GM21360 (cell line): ENCODE data around the gene COX8A.
A peak's percentile ranks its signal among the peaks of the same experiment; 100 is the strongest.
"Not testable (repeated sequence)": the region's sequence is repeated elsewhere in the genome, so short reads cannot be mapped to it uniquely, and the experiment has no call there.

Source experiments
- ATAC-seq: cut with Tn5 transposase; IDR thresholded peaks from one replicate; pipeline ENCODE4 v1.9.1; 2021; ENCODE audit warnings: mild to moderate bottlenecking, moderate library complexity; ENCODE audit not compliant: unreplicated experiment

The COX8A gene

DNA sequence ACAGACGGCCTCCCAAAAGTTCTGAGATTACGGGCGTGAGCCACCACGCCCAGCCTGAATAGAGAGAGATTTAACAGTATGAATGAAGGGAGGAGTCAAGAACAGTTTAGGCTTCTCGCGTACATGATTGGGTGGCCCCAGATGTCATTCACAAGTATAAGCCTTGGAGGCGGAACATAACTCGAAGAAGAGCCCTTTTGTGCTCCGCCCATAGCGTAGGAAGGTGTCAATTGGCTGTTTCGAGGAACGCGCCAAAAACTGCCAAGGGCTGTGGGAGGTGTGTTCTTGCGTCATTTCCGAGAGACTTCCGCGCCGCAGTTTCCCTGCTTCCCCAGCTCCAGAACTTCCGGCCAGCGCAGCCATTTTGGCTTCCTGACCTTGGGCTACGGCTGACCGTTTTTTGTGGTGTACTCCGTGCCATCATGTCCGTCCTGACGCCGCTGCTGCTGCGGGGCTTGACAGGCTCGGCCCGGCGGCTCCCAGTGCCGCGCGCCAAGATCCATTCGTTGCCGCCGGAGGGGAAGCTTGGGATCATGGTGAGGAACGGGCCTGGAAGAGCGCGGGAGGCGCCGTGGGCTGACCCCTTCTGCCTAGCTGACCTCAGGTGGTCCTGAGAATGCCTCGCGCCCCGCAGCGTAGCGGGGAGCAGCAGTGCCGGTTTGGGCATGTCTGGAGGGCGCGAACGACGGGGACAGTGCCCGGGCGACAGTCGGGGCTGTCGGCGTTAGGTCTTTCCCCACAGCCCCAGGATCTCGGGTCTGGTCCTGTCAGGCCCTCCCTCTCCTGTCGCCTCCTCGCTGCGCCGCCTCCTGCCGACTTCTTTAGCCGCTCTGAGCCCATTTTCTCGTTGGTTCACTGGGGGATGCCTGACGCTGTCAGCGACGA lies at the start of gene COX8A:
Gene COX8A (plus strand): TSS at position 362 of the 885 bp plus-strand sequence. CDS start 61 bp downstream, at position 423.
- peak; percentile 89 for ATAC-seq

DNA sequence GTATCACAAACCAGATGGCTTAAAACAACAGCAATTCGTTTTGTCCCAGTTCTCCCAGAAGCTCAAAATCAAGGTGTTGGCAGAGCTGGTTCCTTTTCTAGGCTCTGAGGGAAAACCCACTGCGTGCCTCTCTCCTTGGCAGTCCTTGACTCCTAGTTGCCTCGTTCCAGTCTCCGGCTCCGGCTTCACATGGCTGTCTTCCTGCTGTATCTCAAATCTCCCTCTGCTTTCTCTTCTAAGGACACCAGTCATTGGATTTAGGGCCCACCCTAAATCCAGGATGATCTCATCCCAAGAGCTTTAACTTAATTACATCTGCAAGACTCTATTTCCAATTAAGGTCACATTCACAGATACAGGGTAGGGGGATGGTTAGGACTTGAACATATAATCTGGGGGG lies 44.8 kb upstream of the COX8A start:
- no peak for ATAC-seq

GRCh38 chr11:63931045-63931444 lies 43.4 kb upstream of the COX8A start:
- no peak for ATAC-seq

DNA sequence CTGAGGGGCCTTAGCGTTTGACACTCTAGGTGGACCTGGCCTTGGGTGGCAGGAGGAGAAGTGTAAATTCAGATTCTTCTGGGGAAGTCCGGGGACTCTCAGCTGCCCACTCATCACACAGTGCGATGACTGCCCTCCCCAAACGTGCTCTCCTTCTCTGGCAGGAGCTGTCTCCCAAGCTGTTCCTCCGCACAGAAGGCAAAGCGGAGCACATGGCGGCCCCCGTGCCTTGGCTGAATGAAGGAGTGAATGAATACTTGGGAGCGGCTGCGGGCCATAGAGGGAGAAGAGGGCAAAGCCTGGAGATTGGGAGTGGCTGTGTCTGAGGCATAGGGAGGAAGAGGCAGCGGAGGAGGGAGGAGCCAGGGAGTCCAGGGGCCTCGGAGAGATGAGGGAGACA lies 42.5 kb upstream of the COX8A start:
- no peak for ATAC-seq

DNA sequence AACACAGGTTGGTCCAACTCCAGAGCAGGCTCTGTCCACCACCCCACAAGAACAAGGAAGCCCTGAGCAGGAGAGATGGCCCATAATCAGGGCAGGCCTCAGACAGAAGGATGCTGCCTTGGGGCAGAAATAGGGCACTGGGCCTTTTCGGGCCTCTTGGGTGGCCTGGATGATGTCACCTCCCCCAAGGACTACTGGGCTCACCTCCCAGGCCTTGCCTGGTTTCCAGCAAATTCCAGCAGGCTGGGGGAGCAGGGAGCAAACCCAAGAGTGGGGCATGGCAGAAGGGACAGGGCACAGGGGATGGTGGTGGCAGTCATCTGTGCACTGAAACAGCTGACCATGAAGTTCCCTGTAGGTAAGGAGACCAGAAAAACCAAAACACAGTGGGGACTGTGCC lies 41.0 kb upstream of the COX8A start:
- no peak for ATAC-seq

GRCh38 chr11:63937713-63938478 lies 36.5 kb upstream of the COX8A start:
- ATAC-seq: no peak

DNA sequence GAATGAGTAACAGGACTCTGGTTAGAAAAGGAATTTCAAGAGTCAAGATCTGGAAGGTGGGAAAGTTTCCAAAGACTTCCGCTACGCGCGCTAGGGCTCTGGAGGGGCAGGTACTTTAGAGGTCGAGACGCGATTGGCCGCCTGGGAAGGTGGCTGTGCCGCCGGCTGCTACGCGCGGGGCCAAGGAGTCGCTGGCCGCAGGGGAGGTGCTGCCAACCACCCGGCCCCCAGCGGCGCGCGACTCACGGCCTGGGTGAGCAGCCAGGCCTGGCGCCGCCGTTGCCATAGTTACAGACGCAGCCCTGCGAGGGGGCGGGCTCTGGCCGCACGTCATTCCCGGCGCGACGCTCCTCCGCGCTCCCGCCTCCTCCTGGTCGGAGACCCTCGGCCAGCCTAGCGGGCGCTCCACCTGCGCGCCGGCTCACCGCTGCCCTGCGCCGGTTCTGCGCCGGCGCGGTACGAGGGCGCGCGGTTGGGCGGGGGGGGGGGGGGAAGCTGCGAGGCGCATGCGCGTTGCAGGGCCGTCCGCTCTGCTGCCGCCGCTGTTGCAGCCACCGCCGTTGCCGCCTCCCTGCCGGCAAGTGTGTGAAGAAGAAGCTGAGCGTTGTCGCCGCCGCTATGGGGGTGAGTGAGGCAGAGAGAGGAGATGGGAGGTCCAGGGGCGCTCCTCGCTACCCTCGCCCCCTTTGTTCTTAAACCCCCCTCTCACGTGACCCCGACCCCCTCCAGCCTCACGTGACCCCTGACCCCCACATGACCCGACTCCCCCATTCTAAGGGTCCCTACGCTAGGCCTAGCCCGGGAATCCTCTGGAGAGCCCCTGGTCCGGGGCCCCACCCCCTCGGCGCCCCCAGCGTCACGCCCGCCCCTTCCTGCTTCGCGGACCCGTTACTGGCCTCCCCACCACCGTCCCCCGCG lies 35.7 kb upstream of the COX8A start, which contains the start of gene NAA40:
Gene NAA40 (plus strand): TSS at position 524 of the 918 bp plus-strand sequence. CDS start 95 bp downstream, at position 619.
- ATAC-seq: peak; percentile 93

DNA sequence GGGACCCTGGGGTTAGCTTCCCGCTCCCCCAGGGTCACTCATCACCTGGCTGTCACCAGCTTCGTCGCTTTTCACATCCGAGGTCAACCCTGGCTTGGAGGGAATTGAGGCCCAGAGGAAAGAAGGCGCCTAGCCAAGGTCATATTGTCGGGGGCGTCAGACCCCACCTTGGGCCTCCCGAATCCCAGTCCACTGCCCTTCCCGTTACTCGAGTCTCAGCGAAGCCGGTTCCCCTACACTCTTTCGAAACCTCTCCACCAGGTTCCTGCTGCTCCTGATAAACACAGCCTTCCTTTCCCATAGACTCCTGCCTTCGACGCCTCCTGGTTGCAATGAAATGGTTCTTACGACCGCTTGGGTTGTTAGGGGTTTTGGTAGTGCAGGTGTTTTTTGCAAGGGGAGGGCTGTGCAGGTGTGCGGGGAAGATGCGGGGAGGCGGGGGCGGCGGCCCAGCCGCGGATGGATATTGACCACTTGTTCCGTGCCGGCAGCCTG lies 35.0 kb upstream of the COX8A start:
- ATAC-seq: no peak

DNA sequence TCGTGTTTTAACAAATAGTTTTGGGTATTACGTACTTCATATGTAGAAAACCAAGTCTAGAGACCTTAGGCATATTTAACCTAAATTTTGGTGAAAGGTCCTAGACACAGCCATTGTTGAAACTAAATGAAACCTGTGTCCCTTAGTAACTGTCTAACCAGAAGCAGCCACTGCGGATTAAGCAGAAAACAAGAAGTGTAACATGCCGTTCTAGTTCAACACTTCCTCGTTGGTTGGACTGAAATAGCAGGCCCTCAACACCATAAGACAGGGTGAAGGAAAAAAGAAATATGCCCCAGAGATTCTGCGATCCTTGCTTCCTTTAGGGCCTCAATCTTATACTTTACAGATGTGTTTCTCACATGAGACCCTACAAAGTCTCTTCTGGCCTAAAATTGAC lies 33.6 kb upstream of the COX8A start:
- no peak for ATAC-seq

GRCh38 chr11:63941901-63942300 lies 32.5 kb upstream of the COX8A start:
- no peak for ATAC-seq

GRCh38 chr11:63942803-63943202 lies 31.6 kb upstream of the COX8A start:
- no peak for ATAC-seq

- no peak for ATAC-seq
Observed at GRCh38 chr11:63944987-63945386, 29.4 kb upstream of the COX8A start.

- no peak for ATAC-seq
Observed at GRCh38 chr11:63945477-63946163, 28.8 kb upstream of the COX8A start.

DNA sequence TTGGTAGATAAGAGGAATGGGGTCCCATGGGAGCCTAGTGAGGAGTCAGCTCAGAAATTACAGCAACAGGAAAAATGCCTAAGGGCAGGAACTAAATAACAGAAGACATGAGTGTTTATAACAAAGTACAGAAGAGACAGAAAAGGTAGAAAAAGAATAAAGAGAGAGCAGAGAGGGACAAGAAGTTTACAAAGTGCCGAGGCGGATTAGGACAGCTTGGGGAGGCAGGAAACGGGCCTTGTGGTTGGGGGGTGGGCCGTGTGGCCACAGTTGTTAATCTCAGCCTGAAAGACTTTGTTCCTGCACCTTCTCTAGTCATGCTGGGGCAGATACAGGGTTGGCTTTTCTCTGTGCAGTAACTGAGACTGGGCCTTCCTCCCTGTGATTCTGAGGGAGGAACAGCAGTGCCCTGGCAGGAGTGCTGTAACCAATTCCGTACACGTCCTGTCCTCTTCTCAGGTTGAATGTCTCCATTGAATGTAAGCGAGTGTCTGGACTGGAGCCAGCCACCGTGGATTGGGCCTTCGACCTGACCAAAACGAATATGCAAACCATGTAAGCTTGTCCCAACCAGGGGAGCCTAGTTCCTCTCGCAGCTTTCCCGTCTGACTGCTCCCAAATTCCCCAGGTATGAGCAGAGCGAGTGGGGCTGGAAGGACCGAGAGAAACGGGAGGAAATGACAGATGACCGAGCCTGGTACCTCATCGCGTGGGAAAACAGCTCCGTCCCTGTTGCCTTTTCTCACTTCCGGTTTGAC lies 22.5 kb upstream of the COX8A start:
- no peak for ATAC-seq

DNA sequence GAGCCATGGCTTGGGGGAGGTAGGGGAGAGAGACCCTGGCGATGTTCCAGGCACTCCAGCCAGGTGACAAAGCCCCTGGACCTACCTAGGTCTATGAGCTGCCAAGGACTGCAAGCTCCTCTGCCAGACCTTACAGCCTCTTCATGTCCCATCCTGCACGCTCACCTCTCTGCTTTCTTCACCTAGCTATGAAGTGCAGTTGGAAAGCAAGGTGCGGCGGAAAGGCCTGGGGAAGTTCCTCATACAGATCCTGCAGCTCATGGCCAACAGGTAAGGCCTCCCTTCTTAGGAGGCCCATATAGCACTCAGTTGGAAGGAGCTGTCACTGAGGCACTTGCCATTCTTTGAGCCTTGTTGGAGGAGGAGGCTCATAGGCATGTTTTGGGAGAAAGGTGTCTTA lies 21.9 kb upstream of the COX8A start:
- ATAC-seq: no peak

GRCh38 chr11:63958008-63958407 lies 16.4 kb upstream of the COX8A start:
- no peak for ATAC-seq

DNA sequence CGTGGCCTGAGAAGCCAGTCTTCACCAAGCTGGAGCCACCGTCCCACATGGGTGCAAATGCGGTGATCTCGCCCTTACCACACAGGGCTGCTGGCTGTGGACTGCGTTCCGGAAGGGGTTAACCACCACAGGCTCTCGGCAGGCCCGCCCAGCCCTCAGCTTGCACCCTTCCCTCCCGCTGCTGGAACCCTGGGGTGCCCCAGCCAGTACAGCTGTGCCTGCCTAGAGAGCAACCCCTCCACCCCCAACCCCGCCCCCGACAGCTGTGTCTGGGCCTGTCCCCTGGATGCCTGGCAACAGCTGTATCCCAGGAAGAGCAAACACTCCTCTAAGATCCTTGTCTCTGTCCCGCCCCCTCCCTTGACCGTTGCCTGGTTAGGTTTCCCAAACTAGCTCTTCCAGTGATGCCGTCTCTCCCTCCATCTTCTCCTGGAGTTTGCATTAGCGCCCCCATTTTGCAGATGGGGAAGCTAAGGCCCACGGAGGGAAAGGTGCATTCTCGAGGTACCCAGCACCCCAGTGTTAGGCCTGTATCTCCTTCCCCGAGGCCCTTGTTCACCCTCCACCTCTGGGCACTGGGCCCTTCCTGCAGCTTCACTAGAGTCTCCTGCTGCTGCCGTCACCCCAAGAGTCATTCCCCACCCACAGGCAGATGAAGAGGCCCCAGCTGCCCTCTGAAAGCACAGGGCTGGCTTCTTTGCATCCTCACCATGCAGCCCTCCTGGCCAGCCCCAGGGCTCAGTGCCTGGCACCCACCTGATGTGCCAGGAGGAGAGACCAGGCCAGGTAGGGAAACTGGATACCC lies 12.6 kb upstream of the COX8A start:
- no peak for ATAC-seq

GRCh38 chr11:63963895-63964294 lies 10.5 kb upstream of the COX8A start:
- not testable (repeated sequence) for ATAC-seq

DNA sequence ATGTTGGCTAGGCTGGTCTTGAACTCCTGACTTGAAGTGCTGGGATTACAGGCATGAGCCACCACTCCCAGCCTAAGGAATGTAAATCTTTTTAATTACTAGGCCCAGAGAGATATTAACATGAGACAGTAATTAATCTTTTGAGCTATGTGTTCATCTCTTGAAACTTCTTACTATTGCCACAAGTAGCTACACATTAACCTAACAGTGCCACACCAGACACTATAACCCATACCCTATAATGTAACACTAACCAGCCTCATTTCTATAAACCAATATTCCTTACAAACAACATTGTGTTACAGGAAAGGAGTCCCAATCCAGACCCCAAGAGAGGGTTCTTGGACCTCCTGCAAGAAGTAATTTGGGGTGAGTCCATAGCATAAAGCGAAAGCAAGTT lies 8.0 kb upstream of the COX8A start:
- ATAC-seq: no peak
